ENCODE measurements around the gene CPE.

The CPE gene

GRCh38 chr4:165437691-165438090 lies 58.9 kb downstream of the CPE start:
- TF ChIP-seq, protein P1, sequence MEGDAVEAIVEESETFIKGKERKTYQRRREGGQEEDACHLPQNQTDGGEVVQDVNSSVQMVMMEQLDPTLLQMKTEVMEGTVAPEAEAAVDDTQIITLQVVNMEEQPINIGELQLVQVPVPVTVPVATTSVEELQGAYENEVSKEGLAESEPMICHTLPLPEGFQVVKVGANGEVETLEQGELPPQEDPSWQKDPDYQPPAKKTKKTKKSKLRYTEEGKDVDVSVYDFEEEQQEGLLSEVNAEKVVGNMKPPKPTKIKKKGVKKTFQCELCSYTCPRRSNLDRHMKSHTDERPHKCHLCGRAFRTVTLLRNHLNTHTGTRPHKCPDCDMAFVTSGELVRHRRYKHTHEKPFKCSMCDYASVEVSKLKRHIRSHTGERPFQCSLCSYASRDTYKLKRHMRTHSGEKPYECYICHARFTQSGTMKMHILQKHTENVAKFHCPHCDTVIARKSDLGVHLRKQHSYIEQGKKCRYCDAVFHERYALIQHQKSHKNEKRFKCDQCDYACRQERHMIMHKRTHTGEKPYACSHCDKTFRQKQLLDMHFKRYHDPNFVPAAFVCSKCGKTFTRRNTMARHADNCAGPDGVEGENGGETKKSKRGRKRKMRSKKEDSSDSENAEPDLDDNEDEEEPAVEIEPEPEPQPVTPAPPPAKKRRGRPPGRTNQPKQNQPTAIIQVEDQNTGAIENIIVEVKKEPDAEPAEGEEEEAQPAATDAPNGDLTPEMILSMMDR (IDR thresholded peaks at IDR 0.05) = no peak

DNA sequence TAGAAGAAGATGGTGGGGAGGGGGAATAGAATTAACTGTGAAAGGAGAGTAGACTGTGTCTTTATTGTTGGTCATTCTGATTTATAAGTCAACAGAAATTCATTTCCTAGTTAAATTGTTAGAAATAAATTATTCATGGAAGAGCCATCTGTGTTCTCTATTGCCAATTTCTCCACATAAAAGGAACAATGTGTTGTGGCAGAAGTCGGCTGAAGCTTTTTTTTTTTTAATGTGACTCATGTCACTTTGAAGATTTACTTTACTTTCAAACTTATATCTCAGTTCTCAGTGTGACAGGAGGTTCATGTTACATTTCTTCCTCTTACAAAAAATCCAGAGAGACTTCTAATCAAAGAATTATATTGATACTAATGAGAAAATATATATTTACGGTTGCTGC lies 60.5 kb downstream of the CPE start:
- TF ChIP-seq, protein P1 (IDR thresholded peaks at IDR 0.05) = no peak

DNA sequence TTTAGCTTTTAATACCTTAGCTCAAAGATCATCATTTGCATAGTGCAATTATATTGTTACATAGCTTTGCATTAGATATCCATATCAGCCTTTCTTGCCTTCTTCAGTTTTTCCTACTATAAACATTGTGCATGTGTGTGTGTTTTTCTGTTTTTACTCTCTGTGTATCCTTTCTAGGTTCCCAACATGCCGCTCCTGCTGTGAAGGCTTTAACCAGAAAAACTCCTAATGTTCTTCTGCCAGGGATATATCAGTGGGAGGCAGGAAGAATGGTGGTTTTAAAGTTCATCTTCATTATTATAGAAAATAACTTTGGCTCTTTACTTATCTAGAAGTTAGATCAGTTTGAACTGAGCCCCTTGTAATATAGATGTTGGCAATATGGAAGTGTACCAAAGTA lies 61.2 kb downstream of the CPE start:
- TF ChIP-seq, protein P1 (IDR thresholded peaks at IDR 0.05) = no peak

- TF ChIP-seq, protein P1 (IDR thresholded peaks at IDR 0.05) = no peak
Observed at GRCh38 chr4:165440415-165441158, 61.8 kb downstream of the CPE start.

DNA sequence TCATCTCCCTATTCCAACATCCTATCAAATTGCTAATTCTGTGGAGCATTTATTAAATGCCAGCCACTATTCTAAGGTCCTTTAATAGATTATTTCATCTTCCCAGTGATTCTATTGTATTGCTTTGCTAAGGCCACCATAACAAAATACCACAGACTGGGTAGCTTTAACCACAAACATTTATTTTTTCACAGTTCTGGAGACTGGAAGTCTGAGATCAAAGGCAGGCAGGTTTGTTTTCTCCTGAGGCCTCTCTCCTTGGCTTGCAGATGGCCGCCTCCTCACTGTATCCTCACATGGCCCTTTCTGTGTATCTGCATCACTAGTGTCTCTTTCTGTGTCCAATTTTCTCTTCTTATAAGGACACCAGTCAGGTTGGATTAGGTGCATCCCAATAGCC lies 64.5 kb downstream of the CPE start:
- TF ChIP-seq, protein P1 (IDR thresholded peaks at IDR 0.05) = no peak

- TF ChIP-seq, protein P1 (IDR thresholded peaks at IDR 0.05) = no peak
Observed at GRCh38 chr4:165448700-165449099, 69.9 kb downstream of the CPE start.

DNA sequence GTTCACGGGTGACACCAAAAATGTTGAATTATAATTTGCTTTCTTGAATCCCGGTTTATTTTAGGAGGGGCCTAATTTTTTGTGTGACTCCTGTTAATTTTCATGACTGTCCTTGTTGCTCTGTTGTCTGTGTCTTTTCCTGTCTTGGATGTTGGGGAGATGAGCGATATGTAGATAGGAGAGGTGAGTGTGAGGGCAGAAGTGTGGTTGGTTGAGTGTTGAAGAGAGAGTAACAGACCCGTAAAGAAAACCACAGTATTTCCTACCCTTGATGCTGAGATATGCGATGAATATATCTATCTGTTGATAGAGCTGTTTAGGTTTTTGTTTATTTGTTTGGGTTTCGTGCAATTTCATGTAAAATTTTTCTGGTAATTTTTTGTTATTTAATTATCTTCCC lies 70.5 kb downstream of the CPE start:
- TF ChIP-seq, protein P1 (IDR thresholded peaks at IDR 0.05) = no peak

DNA sequence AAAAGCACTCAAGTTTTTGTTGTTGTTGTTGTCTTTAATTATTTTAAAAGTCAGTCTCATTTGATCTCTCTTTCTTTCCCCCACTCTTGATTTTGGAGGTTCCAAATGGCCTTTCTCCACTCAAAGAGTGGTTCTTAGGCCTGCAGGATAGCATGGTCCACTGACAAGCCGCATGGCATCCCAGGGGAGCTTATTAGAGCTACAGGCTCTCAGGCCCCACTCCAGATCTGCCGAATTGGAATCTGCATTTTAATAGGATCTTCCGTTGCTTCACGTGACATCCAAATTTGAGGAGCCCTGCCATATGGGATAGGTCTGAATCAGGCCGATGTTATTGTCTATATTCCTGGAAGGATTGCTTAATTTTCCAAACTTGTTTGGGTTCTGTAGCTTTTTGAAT lies 72.1 kb downstream of the CPE start:
- TF ChIP-seq, protein P1 (IDR thresholded peaks at IDR 0.05) = no peak
